Stomach (tissue), 9 donors: Measurements from ENCODE around the gene ECHDC1. TPM values are rescaled to one million over a fixed set of nuclear protein-coding genes. Genes with fewer than 3 reads are reported as not detected.

Experiments used
- DNase-seq, 2 donors: peaks; one replicate each; pipeline versions ENCODE4 v3.0.0 to v3.0.0-alpha.2; 2013 to 2019
- H3K27ac ChIP-seq, 5 donors: fragments of 200-600 bp in 4 of 5; sonication (generic) in 4 of 5; one replicate each; pipeline ENCODE4 v1.5.1; 2013 to 2019; ENCODE audit warnings: mild to moderate bottlenecking in 1 of 5, moderate library complexity in 1 of 5
- H3K27me3 ChIP-seq, 3 donors: fragments of 200-600 bp; sonication (generic); one replicate each; pipeline ENCODE4 v1.5.1; 2017 to 2019; ENCODE audit warnings: mixed run types in 1 of 3
- H3K36me3 ChIP-seq, 4 donors: fragments of 200-600 bp; sonication (generic); 1 replicate in 3 of 4; 2 replicates in 1 of 4; pipeline ENCODE4 v1.5.1; 2016 to 2019
- H3K4me1 ChIP-seq, 4 donors: fragments of 200-600 bp; sonication (generic); one replicate each; pipeline ENCODE4 v1.5.1; 2016 to 2019
- H3K4me3 ChIP-seq, 4 donors: fragments of 200-600 bp; sonication (generic) in 3 of 4; one replicate each; pipeline ENCODE4 v1.5.1; 2016 to 2019; ENCODE audit warnings: mild to moderate bottlenecking in 1 of 4
- H3K9me3 ChIP-seq, 4 donors: fragments of 200-600 bp; sonication (generic); one replicate each; pipeline ENCODE4 v1.5.1; 2016 to 2019
- CTCF ChIP-seq, 7 experiments: fragments of 450-650 bp in 4 of 7; fragments of 200-600 bp in 3 of 7; sonication (generic) in 3 of 7; IDR thresholded peaks; one replicate each; pipeline ENCODE4 v1.5.1; 2016 to 2019; ENCODE audit warnings: antibody characterized with exemption in 7 of 7, control low read depth in 2 of 7, mild to moderate bottlenecking in 1 of 7
- EP300 ChIP-seq: sonication (generic); formaldehyde crosslinking; IDR thresholded peaks from one replicate; pipeline ENCODE4 v1.6.1; 2017; ENCODE audit warnings: antibody characterized with exemption
- POLR2A ChIP-seq, 4 donors: fragments of 450-650 bp; IDR thresholded peaks; one replicate each; pipeline ENCODE4 v1.6.1; 2016; ENCODE audit warnings: antibody characterized with exemption in 4 of 4, control low read depth in 2 of 4, mild to moderate bottlenecking in 1 of 4, moderate library complexity in 1 of 4
- POLR2AphosphoS5 ChIP-seq, 3 donors: sonication (generic); formaldehyde crosslinking; IDR thresholded peaks; one replicate each; pipeline ENCODE4 v1.6.1; 2016; ENCODE audit warnings: antibody characterized with exemption in 3 of 3
- WGBS, 5 donors: extraction: QIAGEN DNeasy Blood & Tissue Kit in 3 of 5; methylation state at CpG; one replicate each; pipeline versions ENCODE4 v1.1.5 to v1.1.7; 2013 to 2018; 5-methylcytosine and 5-hydroxymethylcytosine counted together
- intact Hi-C: fragments of 100-400 bp; cut with DNase I; formaldehyde crosslinking; loops from one replicate; pipeline ENCODE4 v1.15.1; 2023; ENCODE audit warnings: low total_unique reads
- polyA plus RNA-seq, 3 donors: library from polyadenylated mRNA; stranded (reverse); fragments of 200-250 nt; gene quantifications; one replicate each; pipeline ENCODE4 v1.2.3, GENCODE V29; 2013
- total RNA-seq, 5 donors: library from RNA; depleted of rRNA; stranded (reverse); fragments of >200 nt; gene quantifications; one replicate each; pipeline versions ENCODE4 v1.1.0 to v1.2.3, GENCODE V29; 2014 to 2016
- donor health status: healthy with polysubstance abuse.
- donor health status: Bipolar disorder and iron deficiency.
- donor health status: healthy.

The ECHDC1 gene
- total and polyA plus RNA-seq, 8 donors = 11.9 to 71.0 (median 50.7) TPM

DNA sequence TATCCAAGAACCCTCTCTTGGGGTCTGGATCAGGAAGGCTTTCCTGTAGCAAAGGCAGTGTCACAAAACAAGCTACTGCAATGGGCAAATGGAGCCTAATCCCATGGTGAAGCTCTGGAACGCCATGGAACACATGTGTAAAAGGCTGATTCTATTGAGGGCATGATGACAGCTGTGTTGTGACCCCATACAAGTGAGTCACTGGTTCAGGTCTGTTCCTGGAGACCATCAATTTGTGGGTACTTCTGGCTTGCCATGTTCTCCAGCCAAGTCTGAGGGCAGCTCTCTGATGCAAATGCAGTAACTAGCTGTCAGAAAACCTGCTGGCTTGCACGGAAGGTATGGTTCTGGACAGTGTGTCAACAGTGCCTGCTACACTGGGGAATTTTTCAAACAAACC is 33.3 kb upstream of the ECHDC1 start:
- TF ChIP-seq POLR2A (IDR thresholded peaks at IDR 0.05) (no peak), EP300 (no peak), CTCF (IDR thresholded peaks at IDR 0.05) (no peak), POLR2AphosphoS5 (IDR thresholded peaks at IDR 0.05) (no peak)
- Histone ChIP-seq H3K4me1 (no peaks in the 10 kb centered on the region), H3K27me3 (no peaks in the 10 kb centered on the region), H3K36me3 (no peaks in the 10 kb centered on the region), H3K27ac (no peak overlapping the region), H3K9me3 (no peaks in the 10 kb centered on the region), H3K4me3 (no peak overlapping the region)
- intact Hi-C loops = no loop called here
- 81 to 86% (median 86%) methylated on average over 2 of the region's 2 CpGs for WGBS, 5 donors
- no peak for DNase-seq

DNA sequence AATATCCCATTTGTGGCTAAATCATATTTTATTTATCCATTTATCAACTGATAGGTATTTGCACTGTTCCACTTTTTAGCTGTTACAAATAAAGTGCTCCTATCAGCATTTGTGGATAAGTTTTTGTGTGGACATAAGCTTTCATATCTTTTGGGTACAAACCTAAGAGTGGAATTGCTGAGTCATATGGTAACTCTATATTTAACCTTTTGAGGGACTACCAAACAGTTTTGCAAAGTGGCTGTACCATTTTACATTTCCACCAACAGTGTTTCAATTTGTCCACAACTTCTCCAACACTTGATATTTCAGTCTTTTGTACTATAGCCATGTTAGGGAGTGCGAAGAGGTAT is 23.6 kb upstream of the ECHDC1 start:
- Histone ChIP-seq H3K4me1 (peaks cover 0 to 10% (median 4%) of the 10 kb centered on the region in 4 donors), H3K27ac (no peak overlapping the region), H3K27me3 (no peaks in the 10 kb centered on the region), H3K36me3 (no peaks in the 10 kb centered on the region), H3K4me3 (no peak overlapping the region), H3K9me3 (peaks cover 0 to 7% (median 0%) of the 10 kb centered on the region in 4 donors)
- 87 to 96% (median 95%) methylated on average over 1 of the region's 1 CpG for WGBS, 5 donors
- no peak for DNase-seq
- TF ChIP-seq EP300 (no peak), CTCF (IDR thresholded peaks at IDR 0.05) (no peak), POLR2A (IDR thresholded peaks at IDR 0.05) (no peak), POLR2AphosphoS5 (IDR thresholded peaks at IDR 0.05) (no peak)
- intact Hi-C loops = no loop called here

- Histone ChIP-seq H3K27me3 (no peaks in the 10 kb centered on the region), H3K27ac (peak overlapping the region in 1 of 5 donors; percentile 34)
- intact Hi-C loops = no loop called here
Measured at GRCh38 chr6:127366282-127367022, 23.0 kb upstream of the ECHDC1 start.

DNA sequence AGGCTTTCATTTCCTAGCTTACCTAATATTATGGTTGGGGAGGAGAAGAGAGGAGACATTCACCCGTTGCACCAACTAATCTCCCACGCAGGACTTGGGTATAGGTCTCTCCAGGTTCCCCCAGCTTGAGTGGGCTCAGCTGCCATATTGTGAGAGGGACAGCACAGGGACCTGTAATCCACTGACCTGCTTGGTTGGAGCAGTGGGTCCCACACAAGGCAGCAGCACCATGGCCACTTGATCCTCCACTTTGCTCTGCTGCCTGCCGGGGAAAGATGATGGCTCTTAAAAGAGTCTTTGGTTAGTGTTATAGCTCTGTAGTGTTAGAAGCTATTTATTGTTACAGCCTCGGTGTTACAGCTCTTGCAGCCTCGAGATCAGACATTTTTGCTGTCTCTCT is 22.5 kb upstream of the ECHDC1 start:
- no peak for TF ChIP-seq POLR2AphosphoS5 (IDR thresholded peaks at IDR 0.05)
- no peak for TF ChIP-seq POLR2A (IDR thresholded peaks at IDR 0.05)
- no peak for TF ChIP-seq CTCF (IDR thresholded peaks at IDR 0.05)
- no peak for TF ChIP-seq EP300
- H3K27ac ChIP-seq = peak overlapping the region in 1 of 5 donors; percentile 34
- no peak for DNase-seq
- no peaks in the 10 kb centered on the region for H3K36me3 ChIP-seq
- no peaks in the 10 kb centered on the region for H3K27me3 ChIP-seq
- intact Hi-C loops = no loop called here
- WGBS, 5 donors = 87 to 94% (median 87%) methylated on average over 5 of the region's 5 CpGs
- no peak overlapping the region for H3K4me3 ChIP-seq
- peaks cover 0 to 10% (median 4%) of the 10 kb centered on the region in 4 donors for H3K4me1 ChIP-seq
- H3K9me3 ChIP-seq = peaks cover 0 to 1% (median 0%) of the 10 kb centered on the region in 4 donors

More at GRCh38 chr6:127366282-127367022, 23.0 kb upstream of the ECHDC1 start:
- Histone ChIP-seq H3K4me1 (peaks cover 0 to 10% (median 4%) of the 10 kb centered on the region in 4 donors), H3K4me3 (no peak overlapping the region), H3K36me3 (no peaks in the 10 kb centered on the region), H3K9me3 (peaks cover 0 to 7% (median 0%) of the 10 kb centered on the region in 4 donors)
- no peak for DNase-seq
- no peak for TF ChIP-seq CTCF (IDR thresholded peaks at IDR 0.05)
- TF ChIP-seq POLR2AphosphoS5 (IDR thresholded peaks at IDR 0.05) = peak in 1 of 3 donors; percentile 31
- TF ChIP-seq EP300 = no peak
- no peak for TF ChIP-seq POLR2A (IDR thresholded peaks at IDR 0.05)
- WGBS, 5 donors = 39 to 53% (median 46%) methylated on average over 5 of the region's 5 CpGs
